AG04449 (cell line): Measurements from ENCODE around the gene NPTN.
"Not testable (repeated sequence)": the region's sequence is repeated elsewhere in the genome, so short reads cannot be mapped to it uniquely, and the experiment has no call there.

Source experiments
- CTCF ChIA-PET: fragments of 350-600 bp; formaldehyde crosslinking; extraction: SDS; loops from one replicate; lab custom pipeline; 2021; ENCODE audit warnings: antibody characterized with exemption; lab: Yijun Ruan, JAX
- POLR2A ChIA-PET: fragments of 400-600, 350-600 bp; formaldehyde crosslinking; extraction: SDS; loops from one replicate; lab custom pipeline; 2020; ENCODE audit warnings: antibody characterized with exemption, inconsistent platforms; lab: Yijun Ruan, JAX
- DNase-seq: peaks from one replicate; pipeline ENCODE4 v3.0.0-alpha.2; 2010; ENCODE audit warnings: low read depth, low spot score
- H3K4me3 ChIP-seq: 2 replicates; pipeline ENCODE4 v1.5.1; 2011; ENCODE audit warnings: low read depth, mild to moderate bottlenecking, control low read depth, low read length
- TF ChIP-seq, protein P1 (sequence below): IDR thresholded peaks from one replicate; pipeline ENCODE4 v1.5.1; 2011; ENCODE audit warnings: mild to moderate bottlenecking, moderate library complexity, low read length, control low read depth, inconsistent platforms; ENCODE audit not compliant: insufficient read depth; ENCODE audit errors: missing control alignments

Gene NPTN

DNA sequence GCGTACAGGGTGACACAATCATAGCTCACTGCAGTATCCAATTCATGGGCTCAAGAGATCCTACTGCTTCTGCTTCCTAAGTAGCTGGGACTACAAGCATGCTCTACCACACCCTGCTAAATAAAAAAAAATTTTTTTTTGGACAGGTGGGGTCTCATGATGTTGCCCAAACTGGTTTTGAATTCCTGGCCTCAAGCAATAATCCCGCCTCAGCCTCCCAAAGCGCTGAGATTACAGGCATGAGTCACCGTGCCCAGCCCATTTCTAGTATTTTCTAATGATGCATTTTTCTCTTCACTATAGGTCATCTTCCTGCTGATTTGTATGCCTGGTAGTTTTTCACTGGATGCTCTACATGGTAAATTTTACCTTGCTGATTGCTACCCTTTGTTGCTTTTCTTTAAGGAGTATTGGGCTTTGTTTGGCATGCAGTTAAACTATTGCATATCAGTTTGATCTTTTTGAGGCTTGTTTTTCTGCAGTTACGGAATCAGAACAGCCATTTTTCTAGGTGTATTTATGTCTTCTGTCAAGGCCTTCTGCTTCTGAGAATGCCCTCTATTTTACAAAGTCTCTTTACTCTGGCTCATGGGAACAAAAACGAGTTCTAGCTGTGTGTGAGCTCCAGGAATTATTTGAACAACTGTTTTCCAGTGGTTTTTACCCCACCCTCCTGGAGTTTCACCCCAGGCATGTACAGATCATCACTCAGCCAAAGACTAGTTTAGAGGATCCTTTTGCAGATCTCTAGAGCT is 14.2 kb upstream of the NPTN start:
- CTCF ChIA-PET = interaction anchor here (5.4 kb wide), 1 partner anchor 11 kb away, joined by 74 read pairs; no protein-coding TSS in a partner anchor
- TF ChIP-seq, protein P1, sequence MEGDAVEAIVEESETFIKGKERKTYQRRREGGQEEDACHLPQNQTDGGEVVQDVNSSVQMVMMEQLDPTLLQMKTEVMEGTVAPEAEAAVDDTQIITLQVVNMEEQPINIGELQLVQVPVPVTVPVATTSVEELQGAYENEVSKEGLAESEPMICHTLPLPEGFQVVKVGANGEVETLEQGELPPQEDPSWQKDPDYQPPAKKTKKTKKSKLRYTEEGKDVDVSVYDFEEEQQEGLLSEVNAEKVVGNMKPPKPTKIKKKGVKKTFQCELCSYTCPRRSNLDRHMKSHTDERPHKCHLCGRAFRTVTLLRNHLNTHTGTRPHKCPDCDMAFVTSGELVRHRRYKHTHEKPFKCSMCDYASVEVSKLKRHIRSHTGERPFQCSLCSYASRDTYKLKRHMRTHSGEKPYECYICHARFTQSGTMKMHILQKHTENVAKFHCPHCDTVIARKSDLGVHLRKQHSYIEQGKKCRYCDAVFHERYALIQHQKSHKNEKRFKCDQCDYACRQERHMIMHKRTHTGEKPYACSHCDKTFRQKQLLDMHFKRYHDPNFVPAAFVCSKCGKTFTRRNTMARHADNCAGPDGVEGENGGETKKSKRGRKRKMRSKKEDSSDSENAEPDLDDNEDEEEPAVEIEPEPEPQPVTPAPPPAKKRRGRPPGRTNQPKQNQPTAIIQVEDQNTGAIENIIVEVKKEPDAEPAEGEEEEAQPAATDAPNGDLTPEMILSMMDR = no peak
- H3K4me3 ChIP-seq = no peak overlapping the region
- POLR2A ChIA-PET = no interaction called here
- DNase-seq = no peak

DNA sequence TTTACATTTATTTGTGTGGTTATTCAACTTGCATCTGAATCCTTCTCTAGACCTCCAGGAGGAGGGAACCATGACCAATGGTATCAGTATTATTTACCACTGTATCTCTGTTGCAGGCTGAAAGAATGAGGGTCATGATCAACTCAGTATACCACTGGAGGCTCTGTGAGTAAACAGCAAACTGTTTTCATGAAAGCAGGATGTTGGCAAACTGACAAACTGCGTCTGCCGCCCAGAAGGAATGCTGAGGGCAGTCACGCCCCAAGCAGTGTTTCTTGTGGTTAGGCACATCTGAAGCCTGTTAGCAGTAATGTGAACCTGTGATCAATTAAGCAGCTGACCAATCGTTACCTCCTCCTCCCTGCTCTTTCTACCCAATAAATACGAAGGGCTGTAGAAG is 6.3 kb upstream of the NPTN start:
- H3K4me3 ChIP-seq, POLR2A ChIA-PET, DNase-seq: not testable (repeated sequence)
- CTCF ChIA-PET = interaction anchor here (1.0 to 19.2 kb wide), 5 partner anchors 14 to 77 kb away, joined by 3 to 459 read pairs (median 165); partner anchors contain the start of gene CD276

DNA sequence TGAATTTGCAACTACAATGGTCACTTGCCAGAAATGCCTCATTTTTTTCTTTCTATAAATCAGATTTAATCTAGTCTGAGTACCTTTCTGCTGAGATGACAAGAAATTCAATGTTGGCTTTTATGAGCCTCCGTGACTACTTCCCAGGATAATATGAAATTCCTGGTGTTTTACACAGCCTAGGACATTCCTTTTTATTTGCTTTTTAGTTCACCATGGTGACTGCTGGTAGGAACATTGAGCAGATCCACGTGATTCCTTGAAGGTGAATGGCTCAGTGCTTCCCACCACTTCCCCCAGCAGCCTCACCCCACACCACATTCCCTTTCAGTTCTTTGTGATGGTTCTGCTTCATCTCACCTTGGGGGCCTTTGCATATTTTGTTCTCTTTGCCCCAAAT is 4.3 kb upstream of the NPTN start:
- no peak for DNase-seq
- CTCF ChIA-PET = interaction anchor here (0.8 to 19.2 kb wide), 34 partner anchors 9 to 354 kb away, joined by 3 to 459 read pairs (median 16); partner anchors contain the start of gene CD276
- POLR2A ChIA-PET = no interaction called here
- TF ChIP-seq, protein P1 = no peak
- H3K4me3 ChIP-seq = no peak overlapping the region

DNA sequence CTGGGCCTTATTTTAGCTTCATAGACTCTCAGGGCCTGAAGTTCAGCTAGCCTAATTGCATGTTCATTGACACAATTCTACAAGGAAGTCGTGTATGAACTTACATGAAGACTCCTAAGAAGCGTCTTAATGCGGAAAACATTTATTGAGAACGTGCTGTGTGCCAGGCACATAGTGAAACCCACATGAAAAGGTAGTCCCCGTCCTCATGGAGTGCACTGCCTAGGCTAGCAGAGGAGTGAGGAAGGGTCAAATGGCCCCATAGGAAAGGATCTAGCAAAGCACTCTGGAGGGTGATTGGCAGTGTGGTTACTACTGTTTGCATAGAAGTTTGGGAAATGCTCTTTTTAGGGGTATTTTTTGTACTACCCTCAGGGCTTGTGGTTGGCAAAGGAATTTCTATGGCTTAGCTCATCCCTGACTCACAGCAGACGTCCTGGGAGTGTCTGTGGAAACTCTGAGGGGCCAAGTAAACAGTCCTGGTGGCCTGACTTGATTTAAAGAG is 854 bp upstream of the NPTN start:
- TF ChIP-seq, protein P1 = no peak
- peak overlapping the region; percentile 52 for H3K4me3 ChIP-seq
- DNase-seq = peak; percentile 81
- ChIA-PET POLR2A (interaction anchor here (0.9 to 1.5 kb wide), 8 partner anchors 14 to 63 kb away, joined by 3 to 8 read pairs (median 4); partner anchors contain the start of gene CD276), CTCF (interaction anchor here (0.6 to 19.2 kb wide), 19 partner anchors 9 to 393 kb away, joined by 3 to 459 read pairs (median 26); partner anchors contain the start of genes CD276 and TBC1D21)

DNA sequence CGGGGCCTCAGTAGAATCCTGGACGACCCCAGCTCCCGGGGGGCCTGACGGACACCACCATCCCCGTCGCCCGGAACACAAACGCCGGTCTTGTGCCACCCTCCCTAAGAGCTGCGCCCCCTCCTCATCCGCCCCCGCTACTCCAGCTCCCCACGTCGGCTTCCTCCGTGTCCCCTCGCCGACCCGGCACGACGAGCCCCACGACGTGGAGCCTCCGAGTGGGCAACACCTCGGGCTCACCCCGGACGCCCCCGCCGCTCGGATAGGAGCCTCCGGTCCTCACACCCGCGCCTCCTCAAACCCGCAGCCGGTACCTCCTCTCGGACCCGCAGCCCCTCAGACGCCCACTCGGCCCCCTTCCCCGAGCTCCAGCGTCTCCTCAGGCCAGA is 525 bp downstream of the NPTN start:
- ChIA-PET POLR2A (interaction anchor here (1.0 to 2.8 kb wide), 8 partner anchors 9 to 64 kb away, joined by 3 to 20 read pairs (median 6); partner anchors contain the start of gene CD276), CTCF (interaction anchor here (0.7 to 19.2 kb wide), 6 partner anchors 9 to 70 kb away, joined by 3 to 459 read pairs (median 89); partner anchors contain the start of gene CD276)
- DNase-seq = no peak

DNA sequence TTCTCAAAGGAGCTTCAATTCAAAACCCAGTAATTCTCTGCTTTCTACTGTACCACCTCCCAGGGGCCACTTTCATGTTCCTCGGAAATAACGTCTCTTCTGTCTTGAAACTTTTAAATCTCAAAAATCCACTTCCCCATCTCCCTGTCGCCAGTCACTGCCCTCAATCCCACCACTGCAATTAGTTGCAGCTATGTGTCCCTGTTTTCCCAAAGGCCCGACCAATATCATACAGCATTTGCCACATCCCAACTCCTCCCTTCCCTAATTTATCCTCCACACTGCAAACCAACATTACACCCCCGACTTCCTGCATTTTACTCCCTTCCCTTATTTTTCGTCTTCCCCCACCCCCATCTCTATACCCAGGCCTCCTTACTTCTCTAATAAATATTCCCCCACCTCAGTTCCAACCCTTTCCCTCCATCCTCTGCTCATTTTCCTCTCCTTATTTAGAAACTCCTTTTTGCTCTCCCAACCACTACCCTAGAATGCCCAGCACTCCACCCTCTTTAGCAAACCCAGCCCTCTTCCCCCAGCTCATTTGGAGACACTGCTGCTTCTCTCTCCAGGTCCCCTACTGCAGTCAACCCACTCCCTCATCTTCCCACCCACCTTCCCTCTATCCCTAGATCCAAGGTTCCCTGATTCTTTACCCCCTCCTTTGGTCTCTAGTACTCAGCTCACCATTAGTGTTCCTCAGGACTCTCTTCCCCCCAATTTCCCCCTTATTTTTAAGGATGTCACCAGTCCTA is 1.1 kb downstream of the NPTN start:
- ChIA-PET CTCF (interaction anchor here (0.6 to 19.2 kb wide), 7 partner anchors 9 to 69 kb away, joined by 3 to 459 read pairs (median 7); no protein-coding TSS in a partner anchor), POLR2A (interaction anchor here (0.6 to 2.8 kb wide), 10 partner anchors 8 to 68 kb away, joined by 3 to 20 read pairs (median 6); partner anchors contain the start of gene CD276)
- peak overlapping the region; percentile 92 for H3K4me3 ChIP-seq
- DNase-seq = no peak
- TF ChIP-seq, protein P1 = no peak

More for the DNA sequence above, 525 bp downstream of the NPTN start:
- TF ChIP-seq, protein P1 = no peak
- H3K4me3 ChIP-seq = peak overlapping the region; percentile 92
